Fibroblast of the aortic adventitia (primary cell): ENCODE results near the gene GOLGA8A. TPM values are rescaled to one million over a fixed set of nuclear protein-coding genes. Genes with fewer than 3 reads are reported as not detected.

Experiments used
- DNase-seq: peaks from one replicate; pipeline ENCODE4 v3.0.0-alpha.2; 2010; ENCODE audit warnings: low read depth
- H3K4me3 ChIP-seq: 2 replicates; pipeline ENCODE4 v1.5.1; 2011; ENCODE audit warnings: low read depth, mild to moderate bottlenecking, control low read depth, low read length, moderate library complexity
- total RNA-seq: library from RNA; depleted of rRNA; stranded (reverse); fragments of >200 nt; gene quantifications from 2 replicates; pipeline ENCODE4 v1.2.3, GENCODE V29; 2012; ENCODE audit warnings: low replicate concordance
- TF ChIP-seq, protein P1 (sequence below): IDR thresholded peaks from 2 replicates; pipeline ENCODE4 v1.5.1; 2011; ENCODE audit warnings: mild to moderate bottlenecking, low read length, control low read depth, inconsistent platforms; ENCODE audit not compliant: insufficient read depth

GOLGA8A gene, protein sequence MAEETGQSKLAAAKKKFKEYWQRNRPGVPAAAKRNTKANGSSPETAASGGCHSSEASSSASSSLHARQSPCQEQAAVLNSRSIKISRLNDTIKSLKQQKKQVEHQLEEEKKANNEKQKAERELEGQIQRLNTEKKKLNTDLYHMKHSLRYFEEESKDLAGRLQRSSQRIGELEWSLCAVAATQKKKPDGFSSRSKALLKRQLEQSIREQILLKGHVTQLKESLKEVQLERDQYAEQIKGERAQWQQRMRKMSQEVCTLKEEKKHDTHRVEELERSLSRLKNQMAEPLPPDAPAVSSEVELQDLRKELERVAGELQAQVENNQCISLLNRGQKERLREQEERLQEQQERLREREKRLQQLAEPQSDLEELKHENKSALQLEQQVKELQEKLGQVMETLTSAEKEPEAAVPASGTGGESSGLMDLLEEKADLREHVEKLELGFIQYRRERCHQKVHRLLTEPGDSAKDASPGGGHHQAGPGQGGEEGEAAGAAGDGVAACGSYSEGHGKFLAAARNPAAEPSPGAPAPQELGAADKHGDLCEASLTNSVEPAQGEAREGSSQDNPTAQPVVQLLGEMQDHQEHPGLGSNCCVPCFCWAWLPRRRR
- total RNA-seq = 18.9 and 23.5 TPM in 2 replicates

DNA sequence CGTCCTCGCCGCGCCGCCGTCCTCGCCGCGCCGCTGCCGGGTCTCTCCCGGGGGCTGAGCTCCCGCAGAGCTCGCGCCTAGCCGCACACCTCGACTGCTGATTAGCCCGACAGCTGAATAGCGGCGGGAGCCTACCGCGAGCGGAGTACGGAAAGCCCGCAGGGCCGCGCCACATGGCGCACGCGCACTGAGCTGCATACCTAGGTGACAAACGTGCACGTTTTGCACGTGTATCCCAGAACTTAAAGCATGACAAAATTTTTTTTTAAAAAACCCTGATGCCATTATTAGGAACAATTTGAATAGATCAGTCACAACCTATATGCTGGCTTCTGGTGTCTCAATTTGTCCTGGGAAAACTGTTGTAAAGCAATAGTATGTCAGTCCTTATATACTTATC is at the start of gene GOLGA8A:
Gene GOLGA8A, minus strand, starts transcription at position 122 of the 400 bp plus-strand sequence. CDS start 48,117 bp downstream, outside the sequence.
- peak within 1 kb of the TSS; percentile 70 for H3K4me3 ChIP-seq
- TF ChIP-seq, protein P1, sequence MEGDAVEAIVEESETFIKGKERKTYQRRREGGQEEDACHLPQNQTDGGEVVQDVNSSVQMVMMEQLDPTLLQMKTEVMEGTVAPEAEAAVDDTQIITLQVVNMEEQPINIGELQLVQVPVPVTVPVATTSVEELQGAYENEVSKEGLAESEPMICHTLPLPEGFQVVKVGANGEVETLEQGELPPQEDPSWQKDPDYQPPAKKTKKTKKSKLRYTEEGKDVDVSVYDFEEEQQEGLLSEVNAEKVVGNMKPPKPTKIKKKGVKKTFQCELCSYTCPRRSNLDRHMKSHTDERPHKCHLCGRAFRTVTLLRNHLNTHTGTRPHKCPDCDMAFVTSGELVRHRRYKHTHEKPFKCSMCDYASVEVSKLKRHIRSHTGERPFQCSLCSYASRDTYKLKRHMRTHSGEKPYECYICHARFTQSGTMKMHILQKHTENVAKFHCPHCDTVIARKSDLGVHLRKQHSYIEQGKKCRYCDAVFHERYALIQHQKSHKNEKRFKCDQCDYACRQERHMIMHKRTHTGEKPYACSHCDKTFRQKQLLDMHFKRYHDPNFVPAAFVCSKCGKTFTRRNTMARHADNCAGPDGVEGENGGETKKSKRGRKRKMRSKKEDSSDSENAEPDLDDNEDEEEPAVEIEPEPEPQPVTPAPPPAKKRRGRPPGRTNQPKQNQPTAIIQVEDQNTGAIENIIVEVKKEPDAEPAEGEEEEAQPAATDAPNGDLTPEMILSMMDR = no peak
- DNase-seq = peak; percentile 74

DNA sequence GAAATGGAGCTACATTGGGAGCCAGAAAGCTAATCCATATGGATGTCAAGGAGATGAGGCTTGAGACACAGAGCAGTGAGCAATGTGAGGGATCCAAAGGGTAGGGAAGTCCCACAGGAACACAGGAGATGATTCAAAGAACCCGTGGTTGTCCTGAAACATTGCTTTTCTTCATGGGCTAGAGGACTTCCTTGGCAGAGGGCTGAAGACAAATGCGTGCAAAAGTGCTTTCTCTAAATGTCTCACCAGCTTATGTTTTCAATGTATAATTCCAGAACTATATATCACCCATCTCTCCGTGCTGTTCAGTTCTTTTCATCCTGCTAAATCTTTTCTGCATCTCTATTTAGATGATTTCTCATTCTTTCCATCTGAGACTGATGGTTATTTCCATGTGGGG is 46.0 kb upstream of the GOLGA8A start:
- no peak overlapping the region for H3K4me3 ChIP-seq
- DNase-seq = no peak
- TF ChIP-seq, protein P1 = no peak

DNA sequence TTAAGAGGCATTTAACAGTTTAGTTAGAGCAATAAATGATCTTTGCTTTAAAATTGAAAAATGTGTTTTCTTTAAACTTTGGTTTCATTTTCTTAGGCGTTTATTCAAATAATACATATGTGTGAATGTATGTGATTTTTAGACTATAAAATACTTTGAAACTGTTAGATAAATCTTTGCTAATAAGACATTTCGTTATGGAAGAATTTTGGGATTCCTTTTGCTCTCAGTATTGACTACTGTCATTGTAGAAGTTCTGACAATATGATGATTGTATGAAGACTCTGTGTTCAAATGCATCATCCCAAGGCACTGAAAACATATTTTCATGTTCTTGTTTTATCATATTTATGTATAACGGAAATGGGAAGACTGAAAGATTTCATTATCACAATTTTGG is 43.8 kb upstream of the GOLGA8A start:
- TF ChIP-seq, protein P1 = no peak
- H3K4me3 ChIP-seq = no peak overlapping the region
- no peak for DNase-seq

DNA sequence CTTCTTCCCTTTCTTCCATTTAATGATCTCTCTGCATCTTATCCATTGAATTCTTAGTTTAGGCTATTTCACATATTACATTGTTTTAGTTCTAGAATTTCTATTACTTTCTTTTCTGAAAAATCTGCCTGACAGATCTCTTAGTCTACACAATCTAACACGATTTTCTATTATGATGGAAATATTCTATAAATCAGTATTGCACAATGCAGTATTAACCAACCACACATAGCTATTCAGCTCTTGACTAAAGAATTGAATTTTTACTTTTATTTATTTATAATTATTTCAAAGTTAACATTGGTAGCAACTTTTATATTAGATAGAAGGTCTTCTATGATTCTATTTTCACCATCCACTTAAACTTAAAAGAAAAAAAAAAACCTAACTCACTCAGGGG is 36.2 kb upstream of the GOLGA8A start:
- TF ChIP-seq, protein P1 = no peak
- DNase-seq = no peak
- H3K4me3 ChIP-seq = no peak overlapping the region

DNA sequence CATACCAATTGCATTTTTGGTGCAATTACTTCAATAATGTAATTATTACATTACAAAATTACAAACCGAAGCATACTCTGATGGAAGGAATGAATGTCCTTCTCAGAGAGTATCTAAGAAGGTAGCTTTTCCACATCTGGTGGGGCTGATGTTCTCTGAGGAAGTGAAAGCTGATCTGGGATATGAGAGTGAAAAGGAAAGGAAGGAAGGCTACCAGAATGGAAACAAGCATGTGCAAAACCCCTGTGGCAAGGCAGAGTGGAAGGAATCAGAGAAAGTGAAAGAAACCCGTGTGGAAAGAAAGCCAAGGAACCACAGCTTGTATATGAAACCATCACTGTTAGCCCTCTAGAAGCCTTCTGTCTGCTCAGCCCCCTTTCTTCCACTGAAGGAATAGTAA is 35.3 kb upstream of the GOLGA8A start:
- DNase-seq = no peak
- no peak overlapping the region for H3K4me3 ChIP-seq
- TF ChIP-seq, protein P1 = no peak

DNA sequence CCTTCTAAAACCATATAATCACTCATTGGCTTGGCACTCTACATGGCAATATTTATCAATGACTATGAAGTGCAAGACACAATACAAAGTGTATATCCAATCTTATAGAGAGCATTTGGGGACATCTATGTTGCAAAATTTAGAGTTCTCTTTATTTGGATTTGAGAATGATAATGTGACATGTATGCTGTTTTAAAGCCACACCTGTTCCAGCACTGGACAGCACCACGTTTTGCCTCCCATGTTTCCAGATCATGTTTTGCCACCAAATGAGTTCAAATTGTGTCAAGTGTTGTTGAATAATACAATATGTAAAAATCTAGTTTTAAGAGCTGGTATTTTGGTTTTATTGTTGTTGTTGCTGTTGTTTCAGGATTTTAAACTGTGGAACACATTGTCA is 33.3 kb upstream of the GOLGA8A start:
- TF ChIP-seq, protein P1 = no peak
- H3K4me3 ChIP-seq = no peak overlapping the region
- DNase-seq = no peak
